GM21423 (cell line): ENCODE data around the gene BLOC1S5.

Experiments used
- ATAC-seq: cut with Tn5 transposase; IDR thresholded peaks from one replicate; pipeline ENCODE4 v1.9.1; 2021; ENCODE audit warnings: mild to moderate bottlenecking, moderate library complexity; ENCODE audit not compliant: unreplicated experiment

BLOC1S5 gene

GRCh38 chr6:8063761-8064637 is at the start of gene BLOC1S5:
Gene BLOC1S5 (minus strand): TSS chr6:8064389. CDS start chr6:8064376, 13 bp downstream.
- ATAC-seq = peak; percentile 93

GRCh38 chr6:8113131-8113654 is 49.0 kb upstream of the BLOC1S5 start:
- ATAC-seq = no peak

- ATAC-seq = no peak
Measured at GRCh38 chr6:8110725-8111124, 46.5 kb upstream of the BLOC1S5 start.

- ATAC-seq = no peak
Measured at GRCh38 chr6:8110117-8110721, 46.0 kb upstream of the BLOC1S5 start.

- ATAC-seq = no peak
Measured at GRCh38 chr6:8108759-8109539, 44.8 kb upstream of the BLOC1S5 start.

GRCh38 chr6:8108031-8108660 is 44.0 kb upstream of the BLOC1S5 start:
- no peak for ATAC-seq

GRCh38 chr6:8105791-8106190 is 41.6 kb upstream of the BLOC1S5 start:
- no peak for ATAC-seq

- no peak for ATAC-seq
Measured at GRCh38 chr6:8103726-8104125, 39.5 kb upstream of the BLOC1S5 start.

- ATAC-seq = peak; percentile 100
Measured at GRCh38 chr6:8102122-8102958, 38.2 kb upstream of the BLOC1S5 start, which contains the start of gene EEF1E1. Gene EEF1E1 (minus strand): TSS chr6:8102548. CDS start chr6:8102521, 27 bp downstream.

GRCh38 chr6:8100159-8100854 is 36.1 kb upstream of the BLOC1S5 start:
- no peak for ATAC-seq

GRCh38 chr6:8090650-8091049 is 26.5 kb upstream of the BLOC1S5 start:
- no peak for ATAC-seq

GRCh38 chr6:8088886-8089285 is 24.7 kb upstream of the BLOC1S5 start:
- no peak for ATAC-seq

GRCh38 chr6:8087870-8088754 is 23.9 kb upstream of the BLOC1S5 start:
- ATAC-seq = no peak

- no peak for ATAC-seq
Measured at GRCh38 chr6:8086755-8087306, 22.6 kb upstream of the BLOC1S5 start.

GRCh38 chr6:8085053-8085511 is 20.9 kb upstream of the BLOC1S5 start:
- no peak for ATAC-seq

- ATAC-seq = no peak
Measured at GRCh38 chr6:8084586-8084985, 20.4 kb upstream of the BLOC1S5 start.

GRCh38 chr6:8082954-8083858 is 19.0 kb upstream of the BLOC1S5 start:
- no peak for ATAC-seq
